Bone marrow (tissue), 2 donors: ENCODE measurements around the gene DDX10.

Source experiments
- DNase-seq, 2 donors: peaks; one replicate each; lab custom pipeline; 2025; lab: John Stamatoyannopoulos, UW

The DDX10 gene

GRCh38 chr11:108872781-108873291 is 208.0 kb downstream of the DDX10 start:
- DNase-seq, result no peak

GRCh38 chr11:108873310-108873709 is 208.4 kb downstream of the DDX10 start:
- DNase-seq, result no peak

GRCh38 chr11:108873941-108874340 is 209.1 kb downstream of the DDX10 start:
- no peak for DNase-seq

GRCh38 chr11:108875134-108875533 is 210.3 kb downstream of the DDX10 start:
- no peak for DNase-seq

GRCh38 chr11:108877178-108877577 is 212.3 kb downstream of the DDX10 start:
- DNase-seq, result no peak

GRCh38 chr11:108880510-108880909 is 215.6 kb downstream of the DDX10 start:
- DNase-seq, result no peak

GRCh38 chr11:108881131-108881530 is 216.3 kb downstream of the DDX10 start:
- DNase-seq, result no peak

GRCh38 chr11:108882211-108882831 is 217.5 kb downstream of the DDX10 start:
- no peak for DNase-seq

GRCh38 chr11:108886005-108886659 is 221.3 kb downstream of the DDX10 start:
- no peak for DNase-seq

GRCh38 chr11:108886660-108887009 is 221.8 kb downstream of the DDX10 start:
- DNase-seq, result no peak

- no peak for DNase-seq
These were observed 222.8 kb downstream of the DDX10 start for GRCh38 chr11:108887436-108888238.

- DNase-seq, result no peak
These were observed 225.7 kb downstream of the DDX10 start for GRCh38 chr11:108890482-108891105.

- no peak for DNase-seq
These were observed 226.3 kb downstream of the DDX10 start for GRCh38 chr11:108891143-108891542.

GRCh38 chr11:108891909-108892511 is 227.1 kb downstream of the DDX10 start:
- no peak for DNase-seq

- DNase-seq, result no peak
These were observed 231.0 kb downstream of the DDX10 start for GRCh38 chr11:108895579-108896480.

GRCh38 chr11:108897071-108897481 is 232.2 kb downstream of the DDX10 start:
- DNase-seq, result no peak

- no peak for DNase-seq
These were observed 233.0 kb downstream of the DDX10 start for GRCh38 chr11:108897916-108898315.

- DNase-seq, result no peak
These were observed 236.5 kb downstream of the DDX10 start for GRCh38 chr11:108901359-108901758.

- no peak for DNase-seq
These were observed 237.2 kb downstream of the DDX10 start for GRCh38 chr11:108902027-108902469.

- no peak for DNase-seq
These were observed 239.6 kb downstream of the DDX10 start for GRCh38 chr11:108904480-108904879.

- DNase-seq, result no peak
These were observed 241.5 kb downstream of the DDX10 start for GRCh38 chr11:108906329-108906728.
